ENCODE results near the gene MEGF9. TPM values are rescaled to one million over a fixed set of nuclear protein-coding genes. Genes with fewer than 3 reads are reported as not detected.
A peak's percentile ranks its signal among the peaks of the same experiment; 100 is the strongest.
"Not testable (repeated sequence)": the region's sequence is repeated elsewhere in the genome, so short reads cannot be mapped to it uniquely, and the experiment has no call there.

MEGF9 gene
- total RNA-seq, result 10 to 100 TPM; 10.6 TPM

DNA sequence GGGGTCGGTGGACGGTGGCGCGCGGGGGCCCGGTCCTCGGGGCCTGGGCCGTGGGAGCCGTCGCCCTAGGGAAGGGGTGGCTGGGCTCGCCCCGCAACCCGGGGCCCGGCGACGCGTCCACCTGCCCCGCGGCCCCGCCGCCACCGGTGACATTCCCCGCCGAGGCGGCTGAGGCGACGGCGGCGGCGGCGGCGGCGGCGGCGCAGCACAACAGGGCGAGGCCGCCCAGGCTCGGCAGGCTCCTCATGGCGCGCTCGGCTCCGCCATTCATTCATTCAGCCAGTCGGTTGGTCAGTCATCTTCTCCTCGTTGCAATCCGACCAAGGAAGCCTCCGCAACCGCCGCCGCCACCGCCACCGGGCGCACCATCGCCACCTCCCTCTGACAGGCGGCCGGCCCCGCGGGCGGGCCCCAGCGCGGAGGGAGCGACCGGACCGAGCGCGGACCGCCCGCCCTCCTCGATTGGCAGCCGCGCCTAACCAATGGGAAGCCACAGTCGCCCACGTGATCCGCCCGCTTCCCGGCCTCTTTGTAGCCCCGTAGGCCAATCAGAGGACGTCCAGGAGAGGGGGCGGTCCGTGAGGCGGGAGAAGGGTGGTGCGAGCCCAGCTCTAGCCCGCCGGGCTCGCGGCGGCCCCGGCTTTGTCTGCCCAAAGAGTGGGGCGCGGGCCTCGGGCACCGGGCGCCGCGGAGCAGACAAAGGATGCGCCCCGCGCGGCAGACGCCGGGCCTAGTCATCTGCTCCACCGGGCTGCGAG is at the start of gene MEGF9:
TSS of gene MEGF9 (minus strand) at position 383 of the 758 bp plus-strand sequence. CDS start at position 271, 112 bp downstream.
- Mint-ChIP-seq H3K36me3 (ENCODE audit: low read depth) (no peaks in the 10 kb centered on the region), H3K27ac (peak within 1 kb of the TSS; percentile 73), H3K9me3 (no peaks in the 10 kb centered on the region), H3K4me1 (peaks cover 42% of the 10 kb centered on the region), H3K27me3 (no peaks in the 10 kb centered on the region), H3K4me3 (peak within 1 kb of the TSS; percentile 83)
- peak; percentile 97 for DNase-seq
- ChIA-PET CTCF (interaction anchor here (0.6 to 1.5 kb wide), 3 partner anchors 13 to 205 kb away, joined by 3 to 4 read pairs (median 3); no protein-coding TSS in a partner anchor), POLR2A (interaction anchor here (0.8 to 1.9 kb wide), 13 partner anchors 12 to 419 kb away, joined by 3 to 10 read pairs (median 3); partner anchors contain the start of genes FBXW2 and PSMD5)

DNA sequence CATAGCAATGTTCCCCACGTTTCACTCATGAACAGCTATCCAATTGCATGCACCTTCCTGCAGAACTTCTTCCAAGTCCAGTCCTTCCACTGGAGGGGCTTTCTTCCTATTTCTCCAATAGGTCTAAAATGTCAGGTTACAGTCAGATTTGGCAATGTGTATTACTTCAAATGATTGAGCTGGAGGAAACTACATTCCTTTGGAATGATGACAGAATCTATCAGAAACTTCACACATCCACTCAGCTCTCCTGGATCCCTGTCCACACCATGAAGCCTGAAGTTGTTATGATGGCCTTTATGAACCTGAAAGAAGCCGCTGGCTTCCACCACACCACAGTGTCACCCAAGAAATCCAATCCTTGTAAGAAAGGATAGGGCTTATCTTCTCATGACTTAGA is 46.7 kb upstream of the MEGF9 start:
- CTCF ChIA-PET, result interaction anchor here (1.6 kb wide), 1 partner anchor 220 kb away, joined by 3 read pairs; no protein-coding TSS in a partner anchor
- Mint-ChIP-seq H3K9me3 (no peaks in the 10 kb centered on the region), H3K27ac (no peak overlapping the region), H3K4me1 (peaks cover 12% of the 10 kb centered on the region), H3K4me3 (no peak overlapping the region), H3K36me3 (ENCODE audit: low read depth) (peaks cover 65% of the 10 kb centered on the region), H3K27me3 (no peaks in the 10 kb centered on the region)
- no peak for DNase-seq
- POLR2A ChIA-PET, result interaction anchor here (1.4 kb wide), 1 partner anchor 16 kb away, joined by 3 read pairs; no protein-coding TSS in a partner anchor

GRCh38 chr9:120759755-120760400 is 45.6 kb upstream of the MEGF9 start:
- ChIA-PET CTCF (interaction anchor here (1.3 kb wide), 1 partner anchor 299 kb away, joined by 3 read pairs; no protein-coding TSS in a partner anchor), POLR2A (interaction anchor here (2.0 kb wide), 1 partner anchor 86 kb away, joined by 4 read pairs; no protein-coding TSS in a partner anchor)
- Mint-ChIP-seq H3K27me3 (no peaks in the 10 kb centered on the region), H3K27ac (no peak overlapping the region), H3K36me3 (ENCODE audit: low read depth) (peaks cover 57% of the 10 kb centered on the region), H3K4me3 (no peak overlapping the region), H3K4me1 (peaks cover 10% of the 10 kb centered on the region), H3K9me3 (no peaks in the 10 kb centered on the region)
- DNase-seq, result no peak

DNA sequence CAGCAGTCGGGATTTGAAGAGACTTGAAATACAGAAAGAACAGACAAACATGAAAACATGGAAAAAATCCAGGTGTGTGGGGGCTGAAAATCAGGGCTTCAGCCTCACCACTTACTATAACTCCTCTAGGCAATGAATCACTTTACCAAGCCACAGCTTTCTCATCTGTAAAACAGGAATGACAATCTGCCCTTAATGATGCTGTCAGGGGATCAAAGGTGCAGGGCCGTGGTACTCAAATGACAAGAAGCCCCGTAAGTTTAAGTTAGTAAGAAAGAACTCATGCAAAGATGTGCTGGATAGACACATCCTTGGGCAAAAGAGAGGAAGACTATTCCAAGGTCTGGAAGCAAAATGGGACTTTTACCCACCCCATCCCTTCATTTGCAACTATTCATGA is 44.3 kb upstream of the MEGF9 start:
- peaks cover 46% of the 10 kb centered on the region for H3K36me3 Mint-ChIP-seq (ENCODE audit: low read depth)
- no peak overlapping the region for H3K27ac Mint-ChIP-seq
- H3K27me3 Mint-ChIP-seq, result no peaks in the 10 kb centered on the region
- CTCF ChIA-PET, result interaction anchor here (1.3 to 2.0 kb wide), 3 partner anchors 35 to 411 kb away, joined by 3 to 12 read pairs (median 3); partner anchors contain the start of gene FBXW2
- no peak for DNase-seq
- H3K4me3 Mint-ChIP-seq, result no peak overlapping the region
- POLR2A ChIA-PET, result interaction anchor here (1.4 to 2.0 kb wide), 2 partner anchors 10 to 88 kb away, joined by 3 to 4 read pairs; no protein-coding TSS in a partner anchor
- H3K4me1 Mint-ChIP-seq, result peaks cover 10% of the 10 kb centered on the region
- H3K9me3 Mint-ChIP-seq, result no peaks in the 10 kb centered on the region

DNA sequence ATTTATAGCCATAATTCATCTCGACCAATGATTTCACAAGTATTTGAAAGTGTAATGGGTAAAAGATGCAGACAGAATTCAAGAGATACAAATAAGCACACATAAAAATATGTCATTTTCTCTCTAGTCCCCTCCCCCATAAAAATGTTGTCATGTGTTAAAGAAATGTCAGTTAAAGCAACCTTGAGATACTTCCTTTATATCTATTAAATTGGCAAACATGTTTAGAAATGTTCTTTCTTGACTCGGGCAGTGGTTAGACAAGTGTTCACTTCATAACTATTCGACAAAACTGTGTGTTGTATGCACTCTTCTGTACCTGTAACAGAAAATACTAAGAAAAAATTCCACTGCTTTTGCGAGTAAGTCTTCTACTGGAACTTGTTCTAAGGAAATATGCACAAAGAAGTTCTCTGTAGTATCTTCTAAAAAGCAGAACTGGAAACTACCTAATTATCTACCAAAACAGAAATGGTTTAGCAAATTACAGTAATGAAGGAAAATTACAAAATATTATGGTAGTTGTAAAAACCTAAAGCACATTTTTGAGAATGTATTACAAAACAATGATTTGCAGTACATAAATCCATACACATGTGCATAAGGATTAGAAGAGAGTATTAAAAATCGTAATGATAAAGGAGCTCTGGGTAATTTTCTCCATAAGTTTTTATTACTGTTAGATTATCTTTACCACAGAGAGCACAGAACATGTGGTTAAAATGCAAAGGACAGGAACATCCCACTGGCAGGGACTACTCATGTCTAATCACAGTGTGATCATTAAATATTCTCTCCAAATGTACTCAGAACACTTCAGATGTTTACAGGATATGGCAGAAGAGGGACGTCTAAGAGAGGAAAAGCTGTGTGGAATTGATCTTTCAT is 43.0 kb upstream of the MEGF9 start:
- no peak overlapping the region for H3K27ac Mint-ChIP-seq
- no peaks in the 10 kb centered on the region for H3K27me3 Mint-ChIP-seq
- no peak for DNase-seq
- H3K4me3 Mint-ChIP-seq, result no peak overlapping the region
- ChIA-PET POLR2A (interaction anchor here (2.0 kb wide), 1 partner anchor 89 kb away, joined by 4 read pairs; no protein-coding TSS in a partner anchor), CTCF (interaction anchor here (0.9 to 4.1 kb wide), 17 partner anchors 10 to 412 kb away, joined by 3 to 38 read pairs (median 6); partner anchors contain the start of genes FBXW2 and PSMD5)
- H3K4me1 Mint-ChIP-seq, result peaks cover 10% of the 10 kb centered on the region
- H3K9me3 Mint-ChIP-seq, result no peaks in the 10 kb centered on the region
- H3K36me3 Mint-ChIP-seq (ENCODE audit: low read depth), result peaks cover 36% of the 10 kb centered on the region

- ChIA-PET POLR2A (interaction anchor here (0.7 to 1.9 kb wide), 3 partner anchors 90 to 319 kb away, joined by 3 to 6 read pairs (median 5); no protein-coding TSS in a partner anchor), CTCF (interaction anchor here (0.5 to 4.1 kb wide), 32 partner anchors 9 to 420 kb away, joined by 3 to 38 read pairs (median 5); partner anchors contain the start of genes FBXW2 and PSMD5)
- peaks cover 10% of the 10 kb centered on the region for H3K4me1 Mint-ChIP-seq
- H3K27ac Mint-ChIP-seq, result no peak overlapping the region
- H3K4me3 Mint-ChIP-seq, result no peak overlapping the region
- H3K36me3 Mint-ChIP-seq (ENCODE audit: low read depth), result peaks cover 33% of the 10 kb centered on the region
- no peaks in the 10 kb centered on the region for H3K9me3 Mint-ChIP-seq
- no peaks in the 10 kb centered on the region for H3K27me3 Mint-ChIP-seq
- DNase-seq, result no peak
Observed at GRCh38 chr9:120756531-120756930, 42.3 kb upstream of the MEGF9 start.

- CTCF ChIA-PET, result interaction anchor here (0.6 to 4.1 kb wide), 43 partner anchors 8 to 420 kb away, joined by 3 to 38 read pairs (median 5); partner anchors contain the start of genes FBXW2 and PSMD5
- Mint-ChIP-seq H3K4me3 (no peak overlapping the region), H3K27ac (no peak overlapping the region), H3K27me3 (no peaks in the 10 kb centered on the region), H3K9me3 (no peaks in the 10 kb centered on the region), H3K4me1 (peaks cover 10% of the 10 kb centered on the region), H3K36me3 (ENCODE audit: low read depth) (peaks cover 27% of the 10 kb centered on the region)
- POLR2A ChIA-PET, result interaction anchor here (0.7 to 1.9 kb wide), 6 partner anchors 12 to 320 kb away, joined by 3 to 6 read pairs (median 4); no protein-coding TSS in a partner anchor
- peak; percentile 66 for DNase-seq
Observed at GRCh38 chr9:120755810-120756434, 41.7 kb upstream of the MEGF9 start.

GRCh38 chr9:120755044-120755443 is 40.8 kb upstream of the MEGF9 start:
- no peak overlapping the region for H3K27ac Mint-ChIP-seq
- peaks cover 10% of the 10 kb centered on the region for H3K4me1 Mint-ChIP-seq
- no peaks in the 10 kb centered on the region for H3K27me3 Mint-ChIP-seq
- no peak for DNase-seq
- ChIA-PET POLR2A (interaction anchor here (0.9 to 1.9 kb wide), 3 partner anchors 13 to 91 kb away, joined by 3 to 6 read pairs (median 4); no protein-coding TSS in a partner anchor), CTCF (interaction anchor here (1.0 to 4.1 kb wide), 28 partner anchors 9 to 421 kb away, joined by 3 to 38 read pairs (median 5); partner anchors contain the start of gene FBXW2)
- H3K4me3 Mint-ChIP-seq, result no peak overlapping the region
- H3K9me3 Mint-ChIP-seq, result no peaks in the 10 kb centered on the region
- H3K36me3 Mint-ChIP-seq (ENCODE audit: low read depth), result peaks cover 23% of the 10 kb centered on the region

DNA sequence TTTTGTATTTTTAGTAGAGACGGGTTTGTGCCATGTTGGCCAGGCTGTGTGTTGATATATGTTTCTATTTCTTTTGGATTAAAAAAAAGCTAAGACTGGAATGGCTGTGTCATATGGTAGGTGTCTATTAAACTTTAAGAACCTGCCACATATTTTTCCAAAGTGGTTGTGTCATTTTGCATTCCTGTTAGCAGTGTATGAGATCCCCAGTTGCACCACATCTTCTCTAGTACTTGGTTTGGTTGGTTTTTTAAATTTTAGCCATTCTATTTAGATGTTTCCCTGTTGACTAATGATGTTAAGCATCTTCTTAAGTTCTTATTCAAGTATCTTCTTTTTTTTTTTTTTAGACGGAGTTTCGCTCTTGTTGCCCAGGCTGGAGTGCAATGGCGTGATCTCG is 36.2 kb upstream of the MEGF9 start:
- Mint-ChIP-seq H3K4me1 (peaks cover 5% of the 10 kb centered on the region), H3K27me3 (no peaks in the 10 kb centered on the region), H3K27ac (no peak overlapping the region), H3K9me3 (no peaks in the 10 kb centered on the region), H3K36me3 (ENCODE audit: low read depth) (no peaks in the 10 kb centered on the region), H3K4me3 (no peak overlapping the region)
- POLR2A ChIA-PET, result no interaction called here
- CTCF ChIA-PET, result interaction anchor here (2.2 kb wide), 1 partner anchor 310 kb away, joined by 6 read pairs; no protein-coding TSS in a partner anchor
- no peak for DNase-seq

- H3K4me3 Mint-ChIP-seq; POLR2A ChIA-PET; H3K9me3 Mint-ChIP-seq; H3K27me3 Mint-ChIP-seq; DNase-seq; H3K4me1 Mint-ChIP-seq; H3K27ac Mint-ChIP-seq; H3K36me3 Mint-ChIP-seq (ENCODE audit: low read depth): not testable (repeated sequence)
- CTCF ChIA-PET, result interaction anchor here (0.9 to 2.1 kb wide), 4 partner anchors 9 to 314 kb away, joined by 3 to 6 read pairs (median 4); no protein-coding TSS in a partner anchor
Observed at GRCh38 chr9:120746366-120746765, 32.1 kb upstream of the MEGF9 start.

- Mint-ChIP-seq H3K4me3 (no peak overlapping the region), H3K27me3 (peaks cover 2% of the 10 kb centered on the region), H3K36me3 (ENCODE audit: low read depth) (no peaks in the 10 kb centered on the region), H3K27ac (no peak overlapping the region), H3K9me3 (no peaks in the 10 kb centered on the region), H3K4me1 (peaks cover 5% of the 10 kb centered on the region)
- CTCF ChIA-PET, result interaction anchor here (0.6 to 3.5 kb wide), 6 partner anchors 9 to 423 kb away, joined by 3 to 13 read pairs (median 4); no protein-coding TSS in a partner anchor
- POLR2A ChIA-PET, result no interaction called here
- DNase-seq, result no peak
Observed at GRCh38 chr9:120745278-120745677, 31.0 kb upstream of the MEGF9 start.
